Hindlimb muscle (tissue), 1 donor: Measurements from ENCODE around the gene TBL1X. TPM values are rescaled to one million over a fixed set of nuclear protein-coding genes. Genes with fewer than 3 reads are reported as not detected.

Source experiments
- DNase-seq: peaks from one replicate; pipeline ENCODE4 v3.0.0-alpha.2; 2013
- polyA plus RNA-seq: library from polyadenylated mRNA; unstranded; fragments of 120-200 nt; gene quantifications from one replicate; pipeline ENCODE4 v1.2.1, GENCODE V29; 2013; ENCODE audit not compliant: insufficient read length

TBL1X gene
- polyA plus RNA-seq, 1 donor, result 10.0 TPM

- DNase-seq, result no peak
Observed at GRCh38 chrX:9593756-9594155, 128.9 kb downstream of the TBL1X start.

GRCh38 chrX:9595174-9595573 lies 130.3 kb downstream of the TBL1X start:
- no peak for DNase-seq

GRCh38 chrX:9596837-9597236 lies 132.0 kb downstream of the TBL1X start:
- no peak for DNase-seq

- DNase-seq, result no peak
Observed at GRCh38 chrX:9597361-9598035, 132.6 kb downstream of the TBL1X start.

GRCh38 chrX:9598344-9598743 lies 133.5 kb downstream of the TBL1X start:
- DNase-seq, result no peak

GRCh38 chrX:9604111-9604907 lies 139.5 kb downstream of the TBL1X start:
- DNase-seq, result peak; percentile 47

GRCh38 chrX:9604908-9605306 lies 140.0 kb downstream of the TBL1X start:
- no peak for DNase-seq

- no peak for DNase-seq
Observed at GRCh38 chrX:9605484-9605883, 140.6 kb downstream of the TBL1X start.

- no peak for DNase-seq
Observed at GRCh38 chrX:9606971-9607370, 142.1 kb downstream of the TBL1X start.

- no peak for DNase-seq
Observed at GRCh38 chrX:9609499-9609898, 144.6 kb downstream of the TBL1X start.

- DNase-seq, result no peak
Observed at GRCh38 chrX:9609987-9610386, 145.1 kb downstream of the TBL1X start.

GRCh38 chrX:9610771-9611392 lies 146.0 kb downstream of the TBL1X start:
- no peak for DNase-seq

GRCh38 chrX:9611436-9612145 lies 146.7 kb downstream of the TBL1X start:
- DNase-seq, result no peak

GRCh38 chrX:9612146-9612505 lies 147.3 kb downstream of the TBL1X start:
- DNase-seq, result no peak

GRCh38 chrX:9614016-9614415 lies 149.2 kb downstream of the TBL1X start:
- no peak for DNase-seq

- no peak for DNase-seq
Observed at GRCh38 chrX:9619133-9619532, 154.3 kb downstream of the TBL1X start.

GRCh38 chrX:9619581-9619980 lies 154.7 kb downstream of the TBL1X start:
- DNase-seq, result no peak

- no peak for DNase-seq
Observed at GRCh38 chrX:9622128-9622527, 157.3 kb downstream of the TBL1X start.

- no peak for DNase-seq
Observed at GRCh38 chrX:9626379-9626778, 161.5 kb downstream of the TBL1X start.

- no peak for DNase-seq
Observed at GRCh38 chrX:9627922-9628321, 163.1 kb downstream of the TBL1X start.

GRCh38 chrX:9628779-9629493 lies 164.1 kb downstream of the TBL1X start:
- DNase-seq, result no peak

GRCh38 chrX:9634551-9634950 lies 169.7 kb downstream of the TBL1X start:
- no peak for DNase-seq
